Stimulated activated CD4-positive, alpha-beta T cell treated with anti-CD3 and anti-CD28 coated beads, Interleukin-15, amount 100 ng/mL, for 1 hour (primary cell): Measurements from ENCODE around the gene PLD5.

ENCODE experiments used
- DNase-seq, 2 donors: peaks; one replicate each; pipeline ENCODE4 v3.0.0-alpha.2; 2020; ENCODE audit warnings: low read depth in 1 of 2, low spot score in 1 of 2

The PLD5 gene

GRCh38 chr1:242524571-242525359, at the start of gene PLD5:
TSS of gene PLD5 (minus strand) at chr1:242524697.
- no peak for DNase-seq

GRCh38 chr1:242569867-242570266, 45.4 kb upstream of the PLD5 start:
- DNase-seq: no peak

- no peak for DNase-seq
These were observed 44.2 kb upstream of the PLD5 start for GRCh38 chr1:242568666-242569065.

- DNase-seq: no peak
These were observed 43.1 kb upstream of the PLD5 start for GRCh38 chr1:242567596-242567995.

- DNase-seq: no peak
These were observed 32.3 kb upstream of the PLD5 start for GRCh38 chr1:242556759-242557158.

GRCh38 chr1:242556276-242556675, 31.8 kb upstream of the PLD5 start:
- no peak for DNase-seq

- DNase-seq: no peak
These were observed 30.1 kb upstream of the PLD5 start for GRCh38 chr1:242554577-242554976.

GRCh38 chr1:242546849-242547729, 22.6 kb upstream of the PLD5 start:
- DNase-seq: no peak

GRCh38 chr1:242546441-242546840, 21.9 kb upstream of the PLD5 start:
- no peak for DNase-seq

- no peak for DNase-seq
These were observed 19.6 kb upstream of the PLD5 start for GRCh38 chr1:242544071-242544470.

GRCh38 chr1:242542271-242542670, 17.8 kb upstream of the PLD5 start:
- DNase-seq: no peak

GRCh38 chr1:242535986-242536385, 11.5 kb upstream of the PLD5 start:
- DNase-seq: no peak

GRCh38 chr1:242534753-242535152, 10.3 kb upstream of the PLD5 start:
- DNase-seq: no peak

GRCh38 chr1:242530761-242531160, 6.3 kb upstream of the PLD5 start:
- no peak for DNase-seq

- DNase-seq: no peak
These were observed 1.3 kb upstream of the PLD5 start for GRCh38 chr1:242525769-242526168.

- DNase-seq: no peak
These were observed 844 bp upstream of the PLD5 start for GRCh38 chr1:242525360-242525722.

GRCh38 chr1:242523719-242524570, 552 bp downstream of the PLD5 start:
- DNase-seq: no peak

GRCh38 chr1:242522996-242523718, 1.3 kb downstream of the PLD5 start:
- DNase-seq: no peak

GRCh38 chr1:242522304-242522945, 2.1 kb downstream of the PLD5 start:
- no peak for DNase-seq

- DNase-seq: no peak
These were observed 8.9 kb downstream of the PLD5 start for GRCh38 chr1:242515555-242515954.
